Nucleus accumbens (tissue), 56 donors: ENCODE measurements around the gene CTBP2.
"Not testable (repeated sequence)": the region's sequence is repeated elsewhere in the genome, so short reads cannot be mapped to it uniquely, and the experiment has no call there.

Experiments used
- DNase-seq, 56 donors: peaks; one replicate each; lab custom pipeline; 2025; lab: John Stamatoyannopoulos, UW

Gene CTBP2

DNA sequence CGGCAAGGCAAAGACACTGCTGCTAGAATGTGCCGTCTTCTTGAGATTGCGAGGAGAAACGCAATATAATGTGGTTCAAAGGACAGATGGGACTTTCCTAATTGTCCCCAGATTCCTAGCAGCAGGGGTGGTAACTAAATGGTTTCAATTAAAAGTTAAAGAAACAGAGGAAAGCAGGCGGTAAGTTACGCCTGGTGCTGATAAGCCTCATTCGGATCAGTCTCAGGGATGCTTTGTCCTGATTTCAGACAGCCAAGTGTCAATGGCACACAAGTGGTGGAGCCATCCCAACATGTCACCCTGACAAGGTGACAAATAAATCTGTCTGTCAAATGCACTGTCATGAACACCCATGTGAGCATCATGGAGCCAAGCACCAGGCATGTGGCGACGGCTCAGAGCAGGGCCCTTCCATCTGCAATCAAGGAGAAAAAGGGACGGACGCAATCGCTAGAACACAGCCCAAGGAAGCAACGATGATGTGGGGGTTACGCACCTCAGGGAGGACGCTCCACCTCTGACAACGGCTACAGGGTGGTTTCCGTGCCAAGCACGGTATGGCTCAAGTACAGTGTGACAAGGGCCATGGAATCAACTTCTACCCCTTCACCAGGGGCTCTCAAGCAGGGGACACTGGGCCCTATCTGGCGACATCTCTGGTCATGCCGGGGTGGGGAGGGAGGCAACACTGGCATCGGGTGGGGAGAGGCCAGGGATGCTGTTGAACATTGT, 66.2 kb downstream of the CTBP2 start:
- DNase-seq: no peak

DNA sequence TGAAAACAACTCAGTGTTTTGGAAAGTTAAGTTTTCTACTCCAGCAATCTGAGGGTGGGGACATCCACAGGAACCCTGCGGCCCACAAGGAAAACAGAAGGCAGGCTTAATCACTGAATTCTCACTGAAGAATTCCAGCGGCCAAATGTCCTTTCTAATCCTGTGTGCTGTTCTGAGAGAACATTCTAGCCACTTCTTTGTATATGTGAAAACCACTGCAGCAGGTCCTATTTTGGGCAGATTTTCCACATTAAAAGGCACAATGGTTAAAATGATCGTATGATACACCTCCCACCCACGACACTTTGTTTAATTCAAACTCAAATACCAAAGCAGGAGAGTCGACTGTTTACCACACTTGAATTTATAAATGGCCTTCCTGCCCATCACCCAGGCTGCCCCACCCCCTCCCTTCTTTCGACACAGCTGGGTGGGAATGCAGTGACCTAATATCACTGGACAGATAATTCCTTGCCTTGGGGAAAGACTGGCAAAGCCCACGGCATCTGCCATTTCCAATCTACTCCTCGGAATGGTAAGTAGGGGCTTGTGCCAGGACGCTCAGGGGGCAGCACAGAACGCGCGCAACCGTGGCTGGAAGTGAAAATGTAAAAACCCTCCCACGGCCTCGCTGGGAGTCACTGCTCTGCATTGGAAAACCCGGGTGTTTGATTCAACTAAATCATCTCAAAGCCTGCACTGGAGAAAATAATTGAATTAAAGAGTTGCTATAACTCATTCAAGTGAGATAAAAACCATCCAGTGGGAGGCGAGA, 67.0 kb downstream of the CTBP2 start:
- peak in 14 of 56 donors; percentile 7 to 55 (median 20) for DNase-seq

DNA sequence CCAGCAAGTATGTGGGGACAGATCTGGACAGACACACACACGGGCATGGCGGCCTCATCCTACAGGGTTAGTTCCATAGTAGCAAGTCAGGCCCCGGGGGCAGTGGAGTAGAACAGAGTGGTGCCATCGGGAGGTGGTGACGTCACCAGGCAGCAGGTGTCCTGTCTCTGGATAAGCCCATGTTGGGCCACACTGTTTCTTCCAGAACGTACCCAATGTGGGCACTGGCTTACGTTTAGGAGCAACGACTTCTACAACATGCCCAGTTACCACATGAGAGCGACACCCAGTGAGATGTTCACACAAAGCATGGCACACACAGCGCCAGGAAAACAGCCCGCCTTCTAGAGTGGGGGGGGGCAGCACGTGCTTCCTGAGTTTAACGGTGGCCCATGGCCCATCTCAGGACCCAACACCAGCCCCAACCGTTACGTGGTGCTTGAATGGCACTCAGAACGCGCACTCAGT, 67.8 kb downstream of the CTBP2 start:
- DNase-seq: peak in 2 of 56 donors; percentile 16 to 44

- DNase-seq: no peak
Measured at GRCh38 chr10:125091891-125092290, 68.5 kb downstream of the CTBP2 start.

DNA sequence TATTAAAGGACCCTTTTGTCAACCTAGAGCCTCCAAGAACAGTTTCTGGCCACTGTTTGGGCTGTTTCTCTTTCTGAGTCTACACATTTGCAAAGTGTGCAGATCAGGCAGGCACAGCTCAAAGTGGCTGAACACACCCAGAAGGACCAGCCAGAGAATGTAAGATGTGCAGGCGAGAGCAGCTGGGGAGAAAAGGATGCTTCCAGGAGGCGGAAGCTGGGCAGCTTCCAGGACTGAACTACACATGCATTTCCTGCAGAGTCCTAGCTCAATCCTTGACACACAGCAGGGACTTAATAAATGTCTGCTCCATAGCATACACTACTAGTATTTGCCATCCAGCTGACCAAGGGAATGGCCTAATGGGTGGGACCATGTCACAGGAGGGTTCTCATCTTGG, 70.9 kb downstream of the CTBP2 start:
- DNase-seq: no peak

GRCh38 chr10:125087897-125088215, 72.5 kb downstream of the CTBP2 start:
- no peak for DNase-seq

GRCh38 chr10:125087191-125087896, 73.0 kb downstream of the CTBP2 start:
- no peak for DNase-seq

DNA sequence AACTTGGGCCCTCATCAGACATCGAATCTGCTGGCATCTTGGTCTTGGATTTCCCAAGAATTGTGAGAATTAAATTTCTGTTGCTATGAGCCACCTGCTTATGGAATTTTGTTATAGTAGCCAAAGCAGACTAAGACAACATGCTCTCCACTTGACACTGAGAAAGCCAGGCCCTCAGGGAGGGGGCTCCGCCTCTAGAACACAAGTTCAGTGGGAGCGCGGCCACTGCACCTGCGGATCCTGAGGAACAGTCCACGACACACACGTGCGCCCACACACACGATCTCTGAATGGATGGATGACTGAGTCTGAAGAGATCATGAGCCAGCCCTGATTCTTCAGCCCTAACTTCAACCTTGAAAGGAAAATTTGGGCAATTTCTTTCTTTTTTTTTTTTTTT, 73.7 kb downstream of the CTBP2 start:
- DNase-seq: no peak

DNA sequence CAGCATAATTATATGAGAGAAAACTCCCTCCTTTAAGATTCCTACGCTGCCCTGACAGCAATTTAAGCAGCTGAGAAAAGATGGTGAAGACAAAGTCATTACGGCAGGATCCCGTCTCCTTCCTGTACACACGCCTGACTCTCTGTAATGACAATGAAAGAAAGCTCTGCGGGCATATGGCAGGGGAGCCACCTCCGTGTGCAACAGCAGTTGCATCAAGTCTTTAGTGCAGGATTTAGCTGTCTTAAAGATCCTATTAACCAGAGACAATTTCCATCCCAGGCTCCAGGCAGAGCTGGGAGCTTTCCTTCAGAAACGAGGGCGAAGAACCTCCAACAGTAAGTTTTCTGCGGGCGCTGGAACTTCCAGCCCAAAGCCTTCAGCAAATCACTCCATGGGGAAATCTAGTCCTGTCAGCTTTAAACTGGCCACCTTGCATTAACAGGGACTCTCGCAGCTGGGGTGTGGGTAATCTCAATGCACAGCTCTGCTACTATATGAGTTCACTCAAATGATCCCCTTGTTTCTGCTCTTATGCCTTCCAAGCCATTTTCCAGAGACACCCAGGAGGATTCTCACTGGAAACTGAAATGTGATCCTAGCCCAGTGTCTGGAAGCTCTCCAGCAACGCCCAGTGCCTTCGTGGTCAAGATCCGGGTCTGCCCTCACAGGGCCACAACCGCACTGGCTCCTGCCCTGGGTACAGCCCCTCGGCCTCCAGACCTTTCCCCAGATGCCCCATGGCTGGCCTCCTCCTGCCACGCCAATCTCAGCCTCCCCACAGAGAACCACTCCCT, 74.9 kb downstream of the CTBP2 start:
- DNase-seq: no peak

- peak in 9 of 56 donors; percentile 19 to 64 (median 33) for DNase-seq
Measured at GRCh38 chr10:125084614-125085257, 75.6 kb downstream of the CTBP2 start.

DNA sequence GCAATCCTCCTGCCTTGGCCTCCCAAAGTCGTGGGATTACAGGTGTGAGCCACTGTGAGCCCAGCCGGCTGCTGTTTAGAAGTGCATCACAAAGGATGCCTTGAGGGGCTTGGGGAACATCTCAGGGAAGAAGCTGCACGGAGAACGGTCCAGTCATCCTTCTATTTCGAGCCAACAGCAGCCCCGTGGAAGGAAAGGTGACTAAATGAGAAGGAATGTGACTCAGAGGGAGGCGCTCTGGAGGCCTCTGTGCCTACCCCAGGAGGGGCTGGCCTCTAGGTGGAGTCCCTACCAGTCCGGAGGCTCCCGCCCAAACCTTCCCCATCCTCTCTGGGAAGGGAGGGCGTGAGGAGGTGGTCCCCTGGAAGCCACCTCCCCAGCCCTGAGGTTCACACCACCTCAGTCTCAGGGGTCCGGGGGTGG, 76.2 kb downstream of the CTBP2 start:
- no peak for DNase-seq

DNA sequence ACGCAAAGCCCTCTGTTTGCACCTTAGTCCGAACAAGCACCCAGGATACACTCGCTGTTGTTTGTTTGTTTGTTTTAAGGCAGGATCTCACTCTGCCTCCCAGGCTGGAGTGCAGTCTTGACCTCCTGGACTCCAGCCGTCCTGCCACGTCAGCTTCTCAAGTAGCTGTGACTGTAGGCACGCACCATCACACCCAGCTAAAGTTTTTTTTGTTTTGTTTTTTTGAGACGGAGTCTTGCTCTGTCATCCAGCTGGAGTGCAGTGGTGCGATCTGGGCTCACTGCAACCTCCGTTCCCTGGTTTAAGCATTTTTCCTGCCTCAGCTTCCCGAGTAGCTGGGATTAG, 76.8 kb downstream of the CTBP2 start:
- no peak for DNase-seq

GRCh38 chr10:125082881-125083575, 77.3 kb downstream of the CTBP2 start:
- DNase-seq: no peak

GRCh38 chr10:125082471-125082870, 77.9 kb downstream of the CTBP2 start:
- DNase-seq: not testable (repeated sequence)

- no peak for DNase-seq
Measured at GRCh38 chr10:125081931-125082330, 78.4 kb downstream of the CTBP2 start.

DNA sequence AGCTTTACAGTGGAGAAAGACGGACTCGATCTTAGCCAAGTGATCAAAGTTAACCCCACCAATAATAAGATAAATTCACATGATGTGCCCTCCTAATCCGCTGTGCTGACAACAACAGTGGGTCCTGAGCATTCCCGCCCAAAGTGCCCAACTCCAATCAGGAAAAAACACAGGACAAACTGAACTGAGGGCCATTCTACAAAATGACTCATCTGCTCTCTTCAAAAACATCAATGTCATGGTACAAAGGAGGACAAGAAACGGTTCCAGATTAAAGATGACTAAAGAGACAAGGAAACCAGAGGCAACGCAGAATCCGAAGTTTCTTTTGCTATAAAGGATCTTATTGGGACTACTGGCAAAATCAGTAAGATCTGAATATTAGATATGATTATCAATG, 79.4 kb downstream of the CTBP2 start:
- no peak for DNase-seq

- DNase-seq: no peak
Measured at GRCh38 chr10:125080296-125080695, 80.1 kb downstream of the CTBP2 start.

GRCh38 chr10:125079091-125079600, 81.2 kb downstream of the CTBP2 start:
- no peak for DNase-seq

GRCh38 chr10:125076891-125077541, 83.3 kb downstream of the CTBP2 start:
- peak in 2 of 56 donors; percentile 21 to 52 for DNase-seq
